ENCODE data around the gene VEGFB.

VEGFB gene

DNA sequence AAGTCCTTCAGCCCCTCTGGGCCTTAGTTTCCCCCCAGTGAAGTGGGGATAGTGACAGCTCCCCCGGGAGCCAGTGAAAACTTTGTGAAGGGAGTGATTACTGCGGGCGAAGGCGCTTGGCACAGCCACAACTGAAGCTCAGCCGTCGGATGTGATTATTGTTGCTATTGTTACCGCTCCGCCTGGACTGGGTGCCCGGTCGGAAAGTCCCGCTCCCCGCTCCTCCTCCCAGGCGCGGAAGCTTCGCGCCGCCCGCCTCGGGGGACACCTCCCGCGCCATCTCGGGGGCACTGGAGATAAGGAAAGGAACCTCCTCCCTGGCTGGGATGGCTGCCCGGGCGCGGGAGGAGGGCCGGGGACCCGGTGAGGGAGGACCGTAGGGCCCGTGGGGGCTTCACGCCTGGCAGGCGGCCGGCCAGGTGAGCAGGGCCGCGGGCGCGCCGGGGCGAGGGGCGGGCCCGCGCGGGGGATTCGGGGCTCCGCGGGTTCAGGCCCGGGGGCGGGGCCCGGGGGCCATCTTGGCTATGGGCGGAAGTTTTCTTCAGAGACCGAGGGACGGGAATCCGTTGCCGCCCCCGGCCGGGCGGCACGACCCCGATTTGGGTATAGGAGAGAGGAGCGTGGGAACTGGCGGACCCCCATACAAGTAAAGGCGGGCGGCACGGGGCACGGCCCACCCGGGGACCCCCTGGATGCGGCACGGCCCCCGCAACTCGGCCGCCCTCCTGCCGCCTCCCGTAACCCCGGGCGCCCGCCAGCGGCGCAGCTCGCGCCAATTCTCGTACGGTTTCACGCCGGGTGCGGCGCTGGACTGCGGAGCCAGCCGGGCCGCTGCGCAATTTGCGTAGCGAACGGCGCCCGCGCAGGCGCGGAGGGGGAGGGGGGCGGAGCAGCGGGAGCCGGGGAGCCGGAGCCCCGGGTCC, 50.8 kb downstream of the VEGFB start, which contains the start of gene GPR137:
GPR137 (plus strand) TSS at position 887 of the 923 bp plus-strand sequence. CDS start 677 bp downstream, outside the sequence.
- peak; percentile 38 for DNase-seq

DNA sequence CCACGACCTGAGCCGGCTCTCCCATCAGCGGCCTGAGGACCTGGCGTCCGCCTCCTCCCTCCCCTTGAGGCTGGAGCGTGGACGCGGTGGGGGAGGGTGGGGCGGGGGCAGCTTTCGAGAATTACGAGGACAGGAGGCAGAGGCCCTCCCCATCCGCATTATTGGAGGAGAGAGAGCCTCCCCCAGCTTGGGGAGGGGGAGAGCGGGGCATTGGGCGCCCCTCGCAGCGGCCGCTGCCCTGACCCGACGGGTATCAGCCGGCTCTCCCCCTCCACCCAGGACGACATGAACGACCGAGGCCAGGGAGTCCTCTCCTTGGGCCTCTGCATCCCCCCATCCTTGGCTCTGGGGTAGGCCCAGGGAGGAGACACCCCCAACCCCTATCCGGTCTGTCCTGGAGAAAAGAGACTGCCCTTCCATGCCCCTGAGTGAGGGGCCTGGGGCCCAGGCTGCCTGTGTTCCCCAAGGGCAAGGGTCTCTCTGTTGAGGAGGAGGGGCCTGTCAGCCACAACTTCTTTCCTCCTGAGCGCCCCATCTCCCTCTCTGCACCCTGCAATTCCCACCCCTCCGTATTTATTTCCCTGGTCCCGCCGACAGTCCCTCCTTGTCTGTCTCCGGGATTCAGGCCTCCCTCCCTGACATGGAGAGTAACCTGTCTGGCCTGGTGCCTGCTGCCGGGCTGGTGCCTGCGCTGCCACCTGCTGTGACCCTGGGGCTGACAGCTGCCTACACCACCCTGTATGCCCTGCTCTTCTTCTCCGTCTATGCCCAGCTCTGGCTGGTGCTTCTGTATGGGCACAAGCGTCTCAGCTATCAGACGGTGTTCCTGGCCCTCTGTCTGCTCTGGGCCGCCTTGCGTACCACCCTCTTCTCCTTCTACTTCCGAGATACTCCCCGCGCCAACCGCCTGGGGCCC, 51.8 kb downstream of the VEGFB start:
- no peak for DNase-seq

DNA sequence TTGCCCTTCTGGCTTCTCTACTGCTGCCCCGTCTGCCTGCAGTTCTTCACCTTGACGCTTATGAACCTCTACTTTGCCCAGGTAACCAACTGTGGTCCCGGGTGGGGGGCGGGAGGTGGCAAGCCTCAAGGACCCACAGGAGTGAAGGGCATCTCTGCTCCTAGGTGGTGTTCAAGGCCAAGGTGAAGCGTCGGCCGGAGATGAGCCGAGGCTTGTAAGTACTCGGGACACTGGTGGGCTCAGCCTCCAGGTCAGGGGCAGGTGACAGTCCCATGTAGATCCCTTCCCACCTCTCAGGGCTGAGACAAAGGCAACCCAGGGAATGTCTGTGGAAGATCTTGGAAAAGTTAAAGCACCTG, 52.4 kb downstream of the VEGFB start:
- no peak for DNase-seq

DNA sequence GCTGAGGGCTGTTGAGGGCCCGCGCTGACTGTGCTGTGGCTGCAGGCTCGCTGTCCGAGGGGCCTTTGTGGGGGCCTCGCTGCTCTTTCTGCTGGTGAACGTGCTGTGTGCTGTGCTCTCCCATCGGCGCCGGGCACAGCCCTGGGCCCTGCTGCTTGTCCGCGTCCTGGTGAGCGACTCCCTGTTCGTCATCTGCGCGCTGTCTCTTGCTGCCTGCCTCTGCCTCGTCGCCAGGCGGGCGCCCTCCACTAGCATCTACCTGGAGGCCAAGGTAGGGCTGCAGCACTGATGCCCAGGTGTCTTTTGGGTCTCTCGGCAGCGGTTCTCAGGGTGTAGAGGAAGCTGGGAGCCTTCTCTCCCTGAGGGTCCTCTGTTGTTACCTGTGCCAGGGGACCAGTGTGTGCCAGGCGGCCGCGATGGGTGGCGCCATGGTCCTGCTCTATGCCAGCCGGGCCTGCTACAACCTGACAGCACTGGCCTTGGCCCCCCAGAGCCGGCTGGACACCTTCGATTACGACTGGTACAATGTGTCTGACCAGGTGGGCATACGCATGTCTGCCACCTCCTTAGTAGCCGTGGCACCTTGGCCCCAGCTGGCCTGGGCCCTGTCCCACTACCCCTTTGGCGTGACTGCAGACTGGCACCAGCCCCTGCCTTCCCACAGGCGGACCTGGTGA, 53.4 kb downstream of the VEGFB start:
- no peak for DNase-seq

DNA sequence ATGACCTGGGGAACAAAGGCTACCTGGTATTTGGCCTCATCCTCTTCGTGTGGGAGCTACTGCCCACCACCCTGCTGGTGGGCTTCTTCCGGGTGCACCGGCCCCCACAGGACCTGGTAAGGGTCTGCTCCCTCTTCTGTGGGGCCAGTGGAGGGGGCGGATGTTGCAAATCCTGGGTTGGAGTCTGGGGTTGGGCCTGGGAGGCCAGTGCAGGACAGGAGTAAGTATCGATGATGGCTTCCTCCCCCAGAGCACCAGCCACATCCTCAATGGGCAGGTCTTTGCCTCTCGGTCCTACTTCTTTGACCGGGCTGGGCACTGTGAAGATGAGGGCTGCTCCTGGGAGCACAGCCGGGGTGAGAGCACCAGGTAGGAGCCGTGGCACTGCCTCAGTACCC, 54.0 kb downstream of the VEGFB start:
- DNase-seq = no peak

Measured in NCI-H1048 (cell line).